SU-DHL-6 (cell line): ENCODE data around the gene AKAP12.

Experiments used
- H2AFZ ChIP-seq: fragments of 200-600 bp; sonication (generic); 2 replicates; pipeline ENCODE4 v1.6.1; 2014; ENCODE audit warnings: low read depth, mild to moderate bottlenecking, moderate library complexity, mixed read lengths, antibody characterized with exemption, low read length; ENCODE audit not compliant: severe bottlenecking
- H3F3A ChIP-seq: fragments of 200-600 bp; shearing (Covaris generic); 2 replicates; pipeline ENCODE4 v1.6.0; 2016; ENCODE audit warnings: antibody characterized with exemption, mild to moderate bottlenecking; ENCODE audit not compliant: insufficient read depth
- H3K27ac ChIP-seq: fragments of 200-600 bp; sonication (generic); 2 replicates; pipeline ENCODE4 v1.5.1; 2016; ENCODE audit warnings: low read depth, mild to moderate bottlenecking, low read length, moderate library complexity, mixed read lengths
- H3K27me3 ChIP-seq: fragments of 200-600 bp; sonication (generic), shearing (Covaris generic); 2 replicates; pipeline ENCODE4 v1.6.0; 2014; ENCODE audit warnings: mild to moderate bottlenecking, low read length
- H3K36me3 ChIP-seq: fragments of 200-600 bp; sonication (generic); 2 replicates; pipeline ENCODE4 v1.6.1; 2014; ENCODE audit warnings: mild to moderate bottlenecking, low read length, mixed read lengths
- H3K4me2 ChIP-seq: fragments of 300-600, 200-600 bp; shearing (Covaris generic), sonication (generic); 2 replicates; pipeline ENCODE4 v1.6.0; 2014; ENCODE audit warnings: low read length, low read depth, mild to moderate bottlenecking; ENCODE audit not compliant: poor library complexity, severe bottlenecking
- H3K4me3 ChIP-seq: fragments of 200-600 bp; sonication (generic); 2 replicates; pipeline ENCODE4 v1.5.1; 2014; ENCODE audit warnings: antibody characterized with exemption, low read length, mild to moderate bottlenecking, mixed read lengths; ENCODE audit not compliant: insufficient read depth, poor library complexity, severe bottlenecking
- H3K79me2 ChIP-seq: fragments of 200-600 bp; sonication (generic); 2 replicates; pipeline ENCODE4 v1.6.1; 2014; ENCODE audit warnings: mild to moderate bottlenecking, low read length, moderate library complexity; ENCODE audit not compliant: insufficient read depth
- H3K9ac ChIP-seq: fragments of 200-600 bp; sonication (generic); 2 replicates; pipeline ENCODE4 v1.7.0; 2014; ENCODE audit warnings: mild to moderate bottlenecking, low read length
- H3K9me2 ChIP-seq: fragments of 200-600 bp; sonication (generic); replicated peaks from 2 replicates; pipeline ENCODE4 v1.6.1; 2014; ENCODE audit warnings: low read length; ENCODE audit not compliant: insufficient read depth
- H3K9me3 ChIP-seq: fragments of 200-600 bp; sonication (generic); 2 replicates; pipeline ENCODE4 v1.6.1; 2014; ENCODE audit warnings: low read length, mixed read lengths; ENCODE audit not compliant: insufficient read depth
- H4K20me1 ChIP-seq: fragments of 200-600 bp; sonication (generic); 2 replicates; pipeline ENCODE4 v1.6.1; 2014; ENCODE audit warnings: low read depth, mild to moderate bottlenecking, antibody characterized with exemption, low read length, moderate library complexity, mixed read lengths
- CTCF ChIP-seq: fragments of 200-600 bp; sonication (generic); IDR thresholded peaks from one replicate; pipeline ENCODE4 v1.5.1; 2017; ENCODE audit warnings: antibody characterized with exemption, mild to moderate bottlenecking, low read length, moderate library complexity; ENCODE audit not compliant: insufficient read depth, poor library complexity, severe bottlenecking
- EZH2phosphoT487 ChIP-seq: fragments of 200-600 bp; sonication (generic), shearing (Covaris generic); conservative IDR thresholded peaks from 2 replicates; pipeline ENCODE4 v1.6.1; 2018; ENCODE audit warnings: mild to moderate bottlenecking, antibody characterized with exemption, low read length, moderate library complexity, mixed read lengths

AKAP12 gene

DNA sequence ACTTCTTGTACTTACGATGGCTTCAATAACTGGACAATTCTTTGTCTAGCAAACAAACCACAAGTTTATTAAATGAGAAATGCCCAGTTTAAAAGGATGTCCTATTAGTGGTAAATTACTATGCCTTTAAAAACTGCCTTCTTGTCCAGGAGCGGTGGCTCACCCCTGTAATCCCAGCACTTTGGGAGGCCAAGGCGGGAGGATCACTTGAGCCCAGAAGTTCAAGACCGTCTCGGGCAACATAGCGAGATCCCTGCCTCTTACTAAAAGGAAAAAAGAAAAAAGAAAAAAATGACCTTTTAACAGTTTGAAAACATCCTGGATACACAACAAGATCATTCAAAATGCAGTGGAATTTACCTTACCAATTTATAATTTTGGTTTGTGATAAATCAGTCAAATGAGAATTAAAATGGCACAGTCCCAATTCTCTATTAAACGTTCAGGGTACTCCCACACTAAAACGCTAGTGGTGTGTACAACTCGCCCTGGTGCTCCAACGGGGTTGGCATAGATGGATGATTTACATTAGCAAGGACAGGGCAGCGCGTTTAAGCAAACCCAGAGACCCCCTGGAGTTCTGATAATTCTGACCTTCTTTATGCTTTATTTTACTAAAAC lies 149.3 kb downstream of the AKAP12 start:
- no peaks in the 10 kb centered on the region for H3K9me2 ChIP-seq
- no peak for TF ChIP-seq EZH2phosphoT487
- TF ChIP-seq CTCF: no peak
- peaks cover 23% of the 10 kb centered on the region for H3F3A ChIP-seq
- H3K4me3 ChIP-seq: peak overlapping the region; percentile 67
- peaks cover 84% of the 10 kb centered on the region for H3K79me2 ChIP-seq
- peaks cover 9% of the 10 kb centered on the region; the same call in 1 of the 2 replicates for H4K20me1 ChIP-seq
- peak overlapping the region; percentile 91 for H3K4me2 ChIP-seq
- H3K36me3 ChIP-seq: peaks cover 21% of the 10 kb centered on the region; the same call in 1 of the 2 replicates
- H3K27me3 ChIP-seq: no peaks in the 10 kb centered on the region
- H3K9me3 ChIP-seq: no peaks in the 10 kb centered on the region
- peak overlapping the region; percentile 100 for H3K9ac ChIP-seq
- H3K27ac ChIP-seq: peak overlapping the region; percentile 98
- no peak overlapping the region for H2AFZ ChIP-seq

DNA sequence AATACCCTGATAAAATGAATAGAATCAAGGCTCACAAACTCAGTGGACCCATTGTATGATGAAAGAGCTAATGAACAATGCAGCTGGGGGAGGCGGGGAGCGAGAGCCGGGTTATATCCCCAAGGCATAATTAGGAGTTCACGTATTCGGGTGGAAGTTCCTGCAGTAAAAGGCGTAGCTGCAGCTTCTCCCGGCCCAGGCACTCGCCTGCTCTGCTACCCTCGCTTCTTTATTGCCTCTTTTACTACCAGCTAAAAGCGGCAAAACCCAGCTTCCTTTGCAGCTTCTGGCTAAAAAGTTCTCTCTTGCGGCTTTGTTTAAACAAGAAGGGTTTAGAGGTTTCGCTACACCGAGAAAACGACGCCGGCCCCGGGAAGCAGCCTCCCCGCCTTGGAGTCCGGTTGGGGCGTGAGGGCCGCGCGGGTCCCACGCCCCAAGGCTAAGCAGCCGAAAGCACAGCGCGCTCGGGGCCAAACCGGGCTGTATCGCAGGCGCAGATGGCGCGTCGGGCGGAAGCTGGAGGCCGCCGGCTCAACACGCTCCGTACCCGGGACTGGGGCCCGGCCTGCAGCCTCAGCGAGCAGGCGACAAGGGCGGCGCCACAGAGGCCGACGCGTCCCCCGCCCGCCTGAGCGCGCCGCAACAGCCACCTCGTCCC lies 150.0 kb downstream of the AKAP12 start:
- H3K9ac ChIP-seq: peak overlapping the region; percentile 100
- TF ChIP-seq EZH2phosphoT487 (no peak), CTCF (no peak)
- H3K4me2 ChIP-seq: peak overlapping the region; percentile 91
- H3K36me3 ChIP-seq: peaks cover 21% of the 10 kb centered on the region; the same call in 1 of the 2 replicates
- H3K9me3 ChIP-seq: no peaks in the 10 kb centered on the region
- peaks cover 23% of the 10 kb centered on the region for H3F3A ChIP-seq
- no peaks in the 10 kb centered on the region for H3K9me2 ChIP-seq
- H3K27me3 ChIP-seq: no peaks in the 10 kb centered on the region
- peak overlapping the region; percentile 15 for H2AFZ ChIP-seq
- H3K27ac ChIP-seq: peak overlapping the region; percentile 98
- H4K20me1 ChIP-seq: peaks cover 10% of the 10 kb centered on the region; the same call in 1 of the 2 replicates
- H3K79me2 ChIP-seq: peaks cover 84% of the 10 kb centered on the region
- H3K4me3 ChIP-seq: peak overlapping the region; percentile 67

DNA sequence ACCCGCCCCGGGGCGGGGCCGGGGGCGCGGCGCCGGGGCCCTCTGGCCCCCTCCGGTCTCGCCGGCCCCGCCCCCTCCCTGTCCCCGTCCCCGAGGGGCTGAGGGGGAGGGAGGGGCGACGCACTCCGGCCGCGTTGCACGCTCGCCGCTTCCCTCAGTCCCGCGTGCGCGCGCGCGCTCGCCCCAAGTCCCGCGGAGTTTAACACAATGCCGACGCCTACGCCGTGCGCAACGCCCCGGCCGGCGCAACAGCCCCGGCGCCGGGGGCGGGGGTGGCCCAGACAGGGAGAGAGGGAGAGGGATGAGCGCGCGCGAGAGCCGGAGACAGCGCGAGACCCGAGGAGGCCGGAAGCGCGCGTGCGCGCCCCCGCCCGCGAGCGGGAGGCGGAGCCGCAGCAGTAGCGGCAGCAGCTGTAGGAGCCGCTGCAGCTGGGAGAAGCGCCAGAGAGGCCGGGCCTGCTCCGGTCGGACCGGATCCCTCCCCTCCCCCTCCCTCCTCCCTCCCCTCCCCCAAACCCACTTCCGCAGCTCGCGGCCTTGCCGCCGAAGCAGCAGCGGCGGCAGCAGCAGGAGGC lies 150.6 kb downstream of the AKAP12 start:
- H3K79me2 ChIP-seq: peaks cover 84% of the 10 kb centered on the region
- peak overlapping the region; percentile 98 for H3K27ac ChIP-seq
- H3K36me3 ChIP-seq: peaks cover 16% of the 10 kb centered on the region; the same call in 1 of the 2 replicates
- H3K9me3 ChIP-seq: no peaks in the 10 kb centered on the region
- H2AFZ ChIP-seq: no peak overlapping the region
- H4K20me1 ChIP-seq: peaks cover 14% of the 10 kb centered on the region; the same call in 1 of the 2 replicates
- no peaks in the 10 kb centered on the region for H3K27me3 ChIP-seq
- peak overlapping the region; percentile 91 for H3K4me3 ChIP-seq
- no peak for TF ChIP-seq EZH2phosphoT487
- no peaks in the 10 kb centered on the region for H3K9me2 ChIP-seq
- peak overlapping the region; percentile 55 for H3K4me2 ChIP-seq
- H3F3A ChIP-seq: peaks cover 23% of the 10 kb centered on the region
- H3K9ac ChIP-seq: peak overlapping the region; percentile 100
